ENCODE measurements around the gene ZMIZ2.
"Not testable (repeated sequence)": the region's sequence is repeated elsewhere in the genome, so short reads cannot be mapped to it uniquely, and the experiment has no call there.

DNA sequence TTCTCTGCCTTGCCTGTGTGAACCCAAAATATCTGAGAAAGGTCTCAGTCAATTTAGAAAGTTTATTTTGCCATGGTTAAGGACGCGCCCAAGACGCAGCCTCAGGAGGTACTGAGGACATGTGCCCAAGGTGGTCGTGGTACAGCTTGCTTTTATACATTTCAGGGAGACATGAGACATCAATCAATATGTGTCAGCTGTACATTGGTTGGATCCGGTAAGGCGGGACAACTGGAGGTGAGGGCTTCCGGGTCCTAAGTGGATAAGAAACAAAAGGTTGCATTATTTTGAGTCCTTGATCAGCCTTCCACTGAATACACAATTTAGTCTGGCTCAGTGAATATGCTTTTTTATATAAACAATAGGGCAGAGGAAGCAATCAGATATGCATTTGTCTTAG is 22.4 kb upstream of the ZMIZ2 start:
- TF ChIP-seq, protein P1, sequence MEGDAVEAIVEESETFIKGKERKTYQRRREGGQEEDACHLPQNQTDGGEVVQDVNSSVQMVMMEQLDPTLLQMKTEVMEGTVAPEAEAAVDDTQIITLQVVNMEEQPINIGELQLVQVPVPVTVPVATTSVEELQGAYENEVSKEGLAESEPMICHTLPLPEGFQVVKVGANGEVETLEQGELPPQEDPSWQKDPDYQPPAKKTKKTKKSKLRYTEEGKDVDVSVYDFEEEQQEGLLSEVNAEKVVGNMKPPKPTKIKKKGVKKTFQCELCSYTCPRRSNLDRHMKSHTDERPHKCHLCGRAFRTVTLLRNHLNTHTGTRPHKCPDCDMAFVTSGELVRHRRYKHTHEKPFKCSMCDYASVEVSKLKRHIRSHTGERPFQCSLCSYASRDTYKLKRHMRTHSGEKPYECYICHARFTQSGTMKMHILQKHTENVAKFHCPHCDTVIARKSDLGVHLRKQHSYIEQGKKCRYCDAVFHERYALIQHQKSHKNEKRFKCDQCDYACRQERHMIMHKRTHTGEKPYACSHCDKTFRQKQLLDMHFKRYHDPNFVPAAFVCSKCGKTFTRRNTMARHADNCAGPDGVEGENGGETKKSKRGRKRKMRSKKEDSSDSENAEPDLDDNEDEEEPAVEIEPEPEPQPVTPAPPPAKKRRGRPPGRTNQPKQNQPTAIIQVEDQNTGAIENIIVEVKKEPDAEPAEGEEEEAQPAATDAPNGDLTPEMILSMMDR (optimal IDR thresholded peaks at IDR 0.05 in 1 of 3, IDR thresholded peaks at IDR 0.05 in 1 of 3, conservative IDR thresholded peaks at IDR 0.05 in 1 of 3; ENCODE audit: extremely low read depth in 1 of 3, insufficient read depth in 2 of 3, low read length in 3 of 3), result not testable (repeated sequence)
- TF ChIP-seq EZH2 (IDR thresholded peaks at IDR 0.05; ENCODE audit: low read length), result not testable (repeated sequence)

Data from keratinocyte (primary cell).